Prostate gland (tissue), 2 donors: ENCODE results near the gene NOXO1.

ENCODE experiments used
- CTCF ChIP-seq, 4 experiments: fragments of 200-600 bp in 2 of 4; fragments of 450-650 bp in 2 of 4; sonication (generic) in 2 of 4; IDR thresholded peaks; 1 replicate in 3 of 4; 2 replicates in 1 of 4; pipeline ENCODE4 v1.5.1; 2016 to 2019; ENCODE audit warnings: antibody characterized with exemption in 4 of 4, mild to moderate bottlenecking in 2 of 4, moderate library complexity in 2 of 4
- POLR2A ChIP-seq: fragments of 450-650 bp; IDR thresholded peaks from one replicate; pipeline ENCODE4 v1.6.1; 2016; ENCODE audit warnings: antibody characterized with exemption, mild to moderate bottlenecking

- no peak for TF ChIP-seq CTCF (IDR thresholded peaks at IDR 0.05)
- no peak for TF ChIP-seq POLR2A
These were observed 19.6 kb downstream of the NOXO1 start for GRCh38 chr16:1961651-1962067.
